SK-N-SH (cell line): Measurements from ENCODE around the gene ADRA2B. TPM values are rescaled to one million over a fixed set of nuclear protein-coding genes. Genes with fewer than 3 reads are reported as not detected.

Source experiments
- CTCF ChIA-PET: fragments of 300-600, 350-600 bp; formaldehyde crosslinking; extraction: SDS; loops from one replicate; lab custom pipeline; 2021; lab: Yijun Ruan, JAX
- POLR2A ChIA-PET: fragments of 350-600 bp; sonication (Branson Sonifier 250); formaldehyde crosslinking; extraction: SDS; loops from one replicate; lab custom pipeline; 2020; ENCODE audit warnings: antibody characterized with exemption, inconsistent platforms; lab: Yijun Ruan, JAX
- DNase-seq: peaks from one replicate; pipeline ENCODE4 v3.0.0; 2012
- H2AFZ ChIP-seq: fragments of 200-600 bp; sonication (generic); 2 replicates; pipeline ENCODE4 v1.8.1; 2016; ENCODE audit warnings: antibody characterized with exemption, mild to moderate bottlenecking, low read depth
- H3F3A ChIP-seq: fragments of 200-600 bp; sonication (generic); replicated peaks from 2 replicates; pipeline ENCODE3; 2016; ENCODE audit warnings: antibody characterized with exemption, mild to moderate bottlenecking; ENCODE audit not compliant: insufficient read depth
- H3K27ac ChIP-seq, 2 experiments: fragments of 200-500 bp in 1 of 2; fragments of 200-600 bp in 1 of 2; sonication (Bioruptor generic) in 1 of 2; sonication (generic), shearing (Covaris generic) in 1 of 2; 2 replicates each; pipeline versions ENCODE4 v1.5.1 to v1.6.1; 2014 to 2016; ENCODE audit warnings: low read depth in 2 of 2, inconsistent platforms in 1 of 2, low read length in 1 of 2, mild to moderate bottlenecking in 1 of 2, mixed read lengths in 1 of 2
- H3K27me3 ChIP-seq: fragments of 200-600 bp; sonication (generic), shearing (Covaris generic); 2 replicates; pipeline ENCODE4 v1.6.1; 2016; ENCODE audit warnings: mixed run types; ENCODE audit not compliant: insufficient read depth
- H3K36me3 ChIP-seq, 2 experiments: fragments of 200-500 bp in 1 of 2; fragments of 200-600 bp in 1 of 2; sonication (Bioruptor generic) in 1 of 2; sonication (generic) in 1 of 2; replicated peaks in 1 of 2; 2 replicates each; pipeline versions ENCODE3 to v1.5.1; 2014 to 2016; ENCODE audit warnings: low read length in 1 of 2, mild to moderate bottlenecking in 1 of 2; ENCODE audit not compliant: insufficient read depth in 2 of 2, control insufficient read depth in 1 of 2
- H3K4me1 ChIP-seq, 2 experiments: fragments of 200-500 bp in 1 of 2; fragments of 200-600 bp in 1 of 2; sonication (Bioruptor generic) in 1 of 2; sonication (generic), shearing (Covaris generic) in 1 of 2; 2 replicates each; pipeline versions ENCODE4 v1.5.1 to v1.6.1; 2014 to 2016; ENCODE audit warnings: low read depth in 1 of 2, low read length in 1 of 2, mixed run types in 1 of 2; ENCODE audit not compliant: insufficient read depth in 2 of 2, control insufficient read depth in 1 of 2
- H3K4me2 ChIP-seq: fragments of 200-600 bp; sonication (generic), shearing (Covaris generic); 2 replicates; pipeline ENCODE4 v1.6.1; 2017; ENCODE audit warnings: mixed run types
- H3K4me3 ChIP-seq, 2 experiments: fragments of 200-500 bp in 1 of 2; fragments of 200-600 bp in 1 of 2; sonication (Bioruptor generic) in 1 of 2; sonication (generic), shearing (Covaris generic) in 1 of 2; 2 replicates each; pipeline versions ENCODE4 v1.5.1 to v1.8.1; 2014 to 2016; ENCODE audit warnings: low read depth in 2 of 2, inconsistent platforms in 1 of 2, low read length in 1 of 2, mild to moderate bottlenecking in 1 of 2, mixed read lengths in 1 of 2, moderate library complexity in 1 of 2
- H3K79me2 ChIP-seq: fragments of 200-600 bp; sonication (generic); 2 replicates; pipeline ENCODE4 v1.8.1; 2017; ENCODE audit warnings: mild to moderate bottlenecking; ENCODE audit not compliant: insufficient read depth
- H3K9ac ChIP-seq: fragments of 200-600 bp; sonication (generic); 2 replicates; pipeline ENCODE4 v1.6.1; 2017; ENCODE audit warnings: mixed run types
- H3K9me2 ChIP-seq: fragments of 200-600 bp; sonication (generic); 2 replicates; pipeline ENCODE4 v1.6.1; 2017; ENCODE audit warnings: mixed run types
- H3K9me3 ChIP-seq: fragments of 200-600 bp; sonication (generic); 2 replicates; pipeline ENCODE4 v1.6.1; 2017; ENCODE audit warnings: mixed run types, mild to moderate bottlenecking, moderate library complexity
- H4K20me1 ChIP-seq: fragments of 200-600 bp; sonication (generic); 2 replicates; pipeline ENCODE4 v1.6.1; 2017; ENCODE audit warnings: mild to moderate bottlenecking, mixed run types; ENCODE audit not compliant: insufficient read depth
- CHD2 ChIP-seq: fragments of 150-350 bp; IDR thresholded peaks from 2 replicates; pipeline ENCODE4 v1.6.1; 2018; ENCODE audit warnings: low read length; ENCODE audit not compliant: partially characterized antibody
- CTCF ChIP-seq: fragments of 200-600 bp; sonication (generic); IDR thresholded peaks from 2 replicates; pipeline ENCODE4 v1.6.1; 2017; ENCODE audit warnings: antibody characterized with exemption, mild to moderate bottlenecking, moderate library complexity
- EP300 ChIP-seq, 2 experiments: IDR thresholded peaks; 2 replicates each; pipeline versions ENCODE4 v1.4.0 to v1.6.1; 2012; ENCODE audit warnings: borderline replicate concordance in 1 of 2, low read depth in 1 of 2, low read length in 1 of 2
- FOSL2 ChIP-seq: IDR thresholded peaks from 2 replicates; pipeline ENCODE4 v1.4.0; 2012; ENCODE audit warnings: low read depth, mild to moderate bottlenecking, moderate library complexity, borderline replicate concordance
- FOXJ3 ChIP-seq: sonication (generic); formaldehyde crosslinking; IDR thresholded peaks from 2 replicates; pipeline ENCODE4 v1.5.1; 2020; ENCODE audit warnings: mild to moderate bottlenecking, missing genetic modification reagents
- IRF3 ChIP-seq: fragments of 150-350 bp; IDR thresholded peaks from 2 replicates; pipeline ENCODE4 v1.6.1; 2016; ENCODE audit warnings: mild to moderate bottlenecking, low read depth, low read length
- MXI1 ChIP-seq: IDR thresholded peaks from 2 replicates; pipeline ENCODE4 v1.6.1; 2012; ENCODE audit warnings: mild to moderate bottlenecking, low read depth, low read length, improper control_type of control experiment
- POLR2AphosphoS5 ChIP-seq: IDR thresholded peaks from 2 replicates; pipeline ENCODE4 v1.6.1; 2012; ENCODE audit warnings: low read depth, low read length
- RXRA ChIP-seq: IDR thresholded peaks from 2 replicates; pipeline ENCODE4 v1.4.0; 2012; ENCODE audit warnings: low read depth, mild to moderate bottlenecking, borderline replicate concordance
- SIN3A ChIP-seq: IDR thresholded peaks from 2 replicates; pipeline ENCODE4 v1.6.1; 2012; ENCODE audit warnings: low read depth, mild to moderate bottlenecking, low read length, moderate library complexity, borderline replicate concordance
- TAF1 ChIP-seq: IDR thresholded peaks from 2 replicates; pipeline ENCODE4 v1.6.1; 2012; ENCODE audit warnings: low read depth, mild to moderate bottlenecking, low read length, moderate library complexity, borderline replicate concordance
- TCF12 ChIP-seq: IDR thresholded peaks from 2 replicates; pipeline ENCODE4 v1.4.0; 2012
- TEAD4 ChIP-seq: IDR thresholded peaks from 2 replicates; pipeline ENCODE4 v1.4.0; 2012; ENCODE audit warnings: mild to moderate bottlenecking, borderline replicate concordance; ENCODE audit not compliant: insufficient read depth
- WGBS: methylation state at CpG from one replicate; pipeline ENCODE4 v1.1.6; 2017; ENCODE audit warnings: low lambda C conversion rate; 5-methylcytosine and 5-hydroxymethylcytosine counted together
- polyA plus RNA-seq, 3 experiments: library from polyadenylated mRNA; depleted of rRNA; stranded (reverse); fragments of >200 nt; gene quantifications; 2 replicates each; pipeline ENCODE4 v1.2.3, GENCODE V29; 2012
- TF ChIP-seq, protein P1 (sequence below): IDR thresholded peaks from 2 replicates; pipeline ENCODE4; 2012
- TF ChIP-seq, protein P2 (sequence below): fragments of 150-350 bp; IDR thresholded peaks from 2 replicates; pipeline ENCODE4 v1.6.1; 2017; ENCODE audit warnings: antibody characterized with exemption, low read length, low read depth, borderline replicate concordance
- TF ChIP-seq, protein P3 (sequence below): IDR thresholded peaks from 2 replicates; pipeline ENCODE4 v1.4.0; 2012; ENCODE audit warnings: low read depth, borderline replicate concordance

The ADRA2B gene
- polyA plus RNA-seq, 1 of the 3 experiments (the other 2 are of a cell fraction): not detected

GRCh38 chr2:96092951-96093350 lies 23.4 kb downstream of the ADRA2B start:
- 79% methylated on average over 2 of the region's 3 CpGs for WGBS
- H4K20me1 ChIP-seq: no peaks in the 10 kb centered on the region
- H3K4me3 ChIP-seq: no peak overlapping the region
- peaks cover 0 to 34% of the 10 kb centered on the region in 2 experiments; a peak in 1 of 4 replicates for H3K4me1 ChIP-seq
- H3K9ac ChIP-seq: no peak overlapping the region
- no peaks in the 10 kb centered on the region for H3K27me3 ChIP-seq
- H2AFZ ChIP-seq: no peak overlapping the region
- no peaks in the 10 kb centered on the region for H3F3A ChIP-seq
- ChIA-PET POLR2A (no interaction called here), CTCF (interaction anchor here (0.9 to 2.7 kb wide), 4 partner anchors 9 to 82 kb away, joined by 3 to 20 read pairs (median 8); partner anchors contain the start of genes ADRA2B and ASTL)
- no peaks in the 10 kb centered on the region for H3K9me3 ChIP-seq
- H3K79me2 ChIP-seq: no peaks in the 10 kb centered on the region
- H3K27ac ChIP-seq: no peak overlapping the region
- DNase-seq: no peak
- no peaks in the 10 kb centered on the region for H3K9me2 ChIP-seq
- no peaks in the 10 kb centered on the region for H3K36me3 ChIP-seq
- no peak overlapping the region for H3K4me2 ChIP-seq
- TF ChIP-seq RXRA: no peak
- no peak for TF ChIP-seq TAF1
- TF ChIP-seq SIN3A: no peak
- TF ChIP-seq TEAD4: no peak
- no peak for TF ChIP-seq MXI1
- TF ChIP-seq TCF12: no peak

DNA sequence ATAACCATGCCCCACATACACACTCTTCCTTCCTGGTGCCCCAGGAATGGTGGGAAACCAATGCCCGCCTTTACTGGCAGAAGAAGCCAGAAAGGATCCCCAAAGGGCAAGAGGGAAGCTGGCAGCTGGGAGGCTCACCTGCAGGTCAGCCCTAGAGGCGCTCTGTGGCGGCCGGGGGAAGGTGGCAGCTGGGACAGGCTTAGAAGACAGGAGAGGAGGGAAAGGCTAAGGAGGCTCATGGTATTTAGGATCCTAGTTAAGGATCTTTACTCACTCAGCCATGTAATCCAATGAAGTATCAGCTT lies 23.8 kb downstream of the ADRA2B start:
- CTCF ChIA-PET: interaction anchor here (1.4 to 2.7 kb wide), 3 partner anchors 24 to 82 kb away, joined by 3 to 20 read pairs (median 13); partner anchors contain the start of genes ADRA2B and ASTL
- no peak for DNase-seq

More for the DNA sequence above, 23.8 kb downstream of the ADRA2B start:
- Histone ChIP-seq H3K27ac (no peak overlapping the region), H3K79me2 (no peaks in the 10 kb centered on the region), H3K4me2 (no peak overlapping the region), H3K27me3 (no peaks in the 10 kb centered on the region), H2AFZ (no peak overlapping the region), H3K4me3 (no peak overlapping the region), H3K9me2 (no peaks in the 10 kb centered on the region), H3K9ac (no peak overlapping the region), H3F3A (no peaks in the 10 kb centered on the region), H3K36me3 (no peaks in the 10 kb centered on the region), H4K20me1 (no peaks in the 10 kb centered on the region), H3K9me3 (no peaks in the 10 kb centered on the region), H3K4me1 (peaks cover 0 to 34% of the 10 kb centered on the region in 2 experiments; a peak in 1 of 4 replicates)
- WGBS: 64% methylated on average over 4 of the region's 4 CpGs
- POLR2A ChIA-PET: no interaction called here
- TF ChIP-seq TEAD4 (no peak), EP300 (IDR thresholded peaks at IDR 0.05; ENCODE audit: borderline replicate concordance in 1 of 2, low read depth in 1 of 2, low read length in 1 of 2) (no peak), IRF3 (no peak), CTCF (no peak), CHD2 (no peak), SIN3A (no peak), POLR2AphosphoS5 (no peak), FOXJ3 (CRISPR knock-in tag) (no peak), FOSL2 (no peak)
- TF ChIP-seq, protein P1, sequence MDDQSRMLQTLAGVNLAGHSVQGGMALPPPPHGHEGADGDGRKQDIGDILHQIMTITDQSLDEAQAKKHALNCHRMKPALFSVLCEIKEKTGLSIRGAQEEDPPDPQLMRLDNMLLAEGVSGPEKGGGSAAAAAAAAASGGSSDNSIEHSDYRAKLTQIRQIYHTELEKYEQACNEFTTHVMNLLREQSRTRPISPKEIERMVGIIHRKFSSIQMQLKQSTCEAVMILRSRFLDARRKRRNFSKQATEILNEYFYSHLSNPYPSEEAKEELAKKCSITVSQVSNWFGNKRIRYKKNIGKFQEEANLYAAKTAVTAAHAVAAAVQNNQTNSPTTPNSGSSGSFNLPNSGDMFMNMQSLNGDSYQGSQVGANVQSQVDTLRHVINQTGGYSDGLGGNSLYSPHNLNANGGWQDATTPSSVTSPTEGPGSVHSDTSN: no peak
- TF ChIP-seq, protein P2, sequence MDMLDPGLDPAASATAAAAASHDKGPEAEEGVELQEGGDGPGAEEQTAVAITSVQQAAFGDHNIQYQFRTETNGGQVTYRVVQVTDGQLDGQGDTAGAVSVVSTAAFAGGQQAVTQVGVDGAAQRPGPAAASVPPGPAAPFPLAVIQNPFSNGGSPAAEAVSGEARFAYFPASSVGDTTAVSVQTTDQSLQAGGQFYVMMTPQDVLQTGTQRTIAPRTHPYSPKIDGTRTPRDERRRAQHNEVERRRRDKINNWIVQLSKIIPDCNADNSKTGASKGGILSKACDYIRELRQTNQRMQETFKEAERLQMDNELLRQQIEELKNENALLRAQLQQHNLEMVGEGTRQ: no peak
- TF ChIP-seq, protein P3, sequence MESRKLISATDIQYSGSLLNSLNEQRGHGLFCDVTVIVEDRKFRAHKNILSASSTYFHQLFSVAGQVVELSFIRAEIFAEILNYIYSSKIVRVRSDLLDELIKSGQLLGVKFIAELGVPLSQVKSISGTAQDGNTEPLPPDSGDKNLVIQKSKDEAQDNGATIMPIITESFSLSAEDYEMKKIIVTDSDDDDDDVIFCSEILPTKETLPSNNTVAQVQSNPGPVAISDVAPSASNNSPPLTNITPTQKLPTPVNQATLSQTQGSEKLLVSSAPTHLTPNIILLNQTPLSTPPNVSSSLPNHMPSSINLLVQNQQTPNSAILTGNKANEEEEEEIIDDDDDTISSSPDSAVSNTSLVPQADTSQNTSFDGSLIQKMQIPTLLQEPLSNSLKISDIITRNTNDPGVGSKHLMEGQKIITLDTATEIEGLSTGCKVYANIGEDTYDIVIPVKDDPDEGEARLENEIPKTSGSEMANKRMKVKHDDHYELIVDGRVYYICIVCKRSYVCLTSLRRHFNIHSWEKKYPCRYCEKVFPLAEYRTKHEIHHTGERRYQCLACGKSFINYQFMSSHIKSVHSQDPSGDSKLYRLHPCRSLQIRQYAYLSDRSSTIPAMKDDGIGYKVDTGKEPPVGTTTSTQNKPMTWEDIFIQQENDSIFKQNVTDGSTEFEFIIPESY: no peak
